Activated CD4-positive, alpha-beta T cell treated with anti-CD3 and anti-CD28 coated beads, Interleukin-10, Interleukin-2, amounts not matched to agents 100 ng/mL and 50 ng/mL, durations not matched to agents 16 hours and 8 hours (primary cell): Measurements from ENCODE around the gene GABBR1.
"Not testable (repeated sequence)": the region's sequence is repeated elsewhere in the genome, so short reads cannot be mapped to it uniquely, and the experiment has no call there.

Experiments
- DNase-seq: peaks from one replicate; pipeline ENCODE4 v3.0.0-alpha.2; 2020

Gene GABBR1

DNA sequence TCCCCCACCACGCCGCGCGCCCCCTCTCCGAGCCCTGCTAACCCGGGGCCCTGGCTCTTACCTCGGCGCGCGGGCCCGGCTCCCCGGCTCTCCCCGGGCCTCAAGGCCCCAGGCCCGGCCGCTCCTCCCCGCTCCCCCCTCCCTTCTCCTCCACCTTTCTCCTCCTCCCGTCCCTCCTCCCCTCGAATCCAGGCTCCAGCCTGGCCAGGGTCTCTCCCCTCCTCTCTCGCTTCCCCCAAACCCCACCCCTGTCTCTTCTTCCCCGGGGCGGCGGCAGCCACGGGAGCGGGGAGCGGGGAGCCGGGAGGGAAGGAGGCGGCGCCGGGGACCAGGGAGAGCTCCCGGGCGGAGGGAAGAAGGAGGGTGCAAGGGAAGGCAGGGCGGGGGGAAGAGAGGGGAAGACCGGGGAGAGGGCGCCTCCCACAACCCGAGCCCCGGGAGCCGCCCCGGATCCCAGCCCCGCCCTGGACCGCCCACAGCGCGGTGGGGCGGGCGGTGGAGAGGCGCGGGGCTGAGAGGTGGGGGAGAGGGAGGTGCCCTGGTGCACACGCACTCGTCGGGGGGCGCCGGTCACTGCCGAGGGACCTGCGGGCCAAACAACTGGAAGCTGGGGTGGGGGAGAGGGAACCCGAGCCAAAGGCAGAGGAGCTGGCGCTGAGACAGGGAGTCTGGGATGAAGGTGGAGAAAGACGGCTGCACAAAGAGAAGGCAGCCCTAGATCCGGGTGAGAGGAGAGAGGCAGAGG, at the start of gene GABBR1:
TSS of gene GABBR1 (minus strand) at position 395 of the 745 bp plus-strand sequence. CDS start 798 bp downstream, outside the sequence.
- DNase-seq, result peak; percentile 71

DNA sequence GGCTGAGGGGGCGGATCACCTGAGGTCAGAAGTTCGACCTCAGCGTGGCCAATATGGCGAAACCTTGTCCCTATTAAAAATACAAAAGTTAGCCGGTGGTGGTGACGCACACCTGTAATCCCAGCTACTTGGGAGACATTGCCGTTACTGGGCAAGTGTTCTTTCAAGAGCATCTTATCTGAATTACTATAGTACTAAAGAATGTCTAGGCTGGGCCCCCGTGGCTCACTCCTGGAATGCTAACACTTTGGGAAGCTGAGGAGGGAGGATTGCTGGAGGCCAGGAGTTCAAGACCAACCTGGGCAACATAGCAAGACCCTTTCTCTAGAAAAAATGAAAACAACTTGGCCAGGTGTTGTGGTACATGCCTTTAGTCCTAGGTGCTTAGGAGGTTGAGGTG, 48.8 kb upstream of the GABBR1 start:
- DNase-seq, result no peak

DNA sequence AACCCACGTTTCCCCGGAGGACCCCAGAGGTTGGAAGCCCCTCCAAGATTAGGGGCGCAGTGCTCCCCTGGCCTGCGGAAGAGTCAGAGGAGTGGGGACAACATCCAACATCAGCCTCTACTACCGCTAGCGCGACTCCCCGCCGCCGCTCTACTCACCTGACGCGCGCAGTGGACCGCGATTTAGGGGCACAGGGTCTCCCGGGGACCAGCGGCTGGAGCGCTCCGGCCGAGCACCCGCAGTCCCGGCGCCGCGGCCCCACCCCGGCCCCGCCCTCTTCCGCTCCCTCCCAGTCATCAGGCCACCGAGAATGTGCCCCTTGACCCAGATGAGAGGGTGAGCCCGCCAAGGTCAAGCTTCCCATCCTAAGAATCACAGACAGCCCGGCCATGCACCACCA, 47.9 kb upstream of the GABBR1 start, which contains the start of gene ZFP57:
TSS of gene ZFP57 (minus strand) at position 249 of the 400 bp plus-strand sequence. CDS start 4,149 bp downstream, outside the sequence.
- no peak for DNase-seq

DNA sequence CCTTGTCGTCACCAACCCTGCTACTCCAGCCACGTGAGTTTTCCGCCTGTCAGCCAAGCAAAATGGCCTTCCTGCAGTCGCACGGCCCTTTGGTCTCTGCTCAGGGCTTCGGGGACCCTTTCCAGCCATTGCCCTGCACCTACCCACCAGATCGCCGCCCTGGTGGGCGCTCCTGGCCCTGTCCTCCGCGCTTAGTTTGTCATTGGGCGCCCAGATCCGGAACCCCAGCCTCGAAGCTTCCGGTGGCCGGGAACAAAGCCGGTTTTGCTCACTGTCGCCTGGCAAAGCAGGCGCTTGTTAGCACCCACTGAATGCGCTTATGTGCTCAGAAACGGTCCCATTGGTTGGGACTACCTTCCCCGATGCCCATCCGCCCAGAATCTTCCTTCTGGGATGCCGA, 47.4 kb upstream of the GABBR1 start:
- no peak for DNase-seq

DNA sequence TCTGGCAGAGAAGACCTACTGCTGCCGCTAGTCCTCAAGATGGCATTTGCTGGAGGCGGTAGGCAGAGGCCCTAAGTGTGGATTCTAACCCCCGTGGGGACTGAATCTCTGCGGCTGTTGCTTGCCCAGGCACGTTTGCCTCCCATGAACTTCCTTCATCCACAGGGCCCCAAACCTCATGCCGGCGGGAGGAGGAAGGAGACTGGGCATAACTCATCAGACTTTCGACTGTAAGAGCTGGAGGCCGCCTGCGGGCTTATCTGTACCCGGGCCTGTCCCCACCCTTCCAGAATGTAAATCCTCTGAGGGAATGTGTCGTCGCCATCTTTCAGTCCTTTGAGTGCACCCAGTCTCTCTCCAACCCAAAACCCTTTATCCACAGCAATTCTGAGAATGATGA, 47.0 kb upstream of the GABBR1 start:
- no peak for DNase-seq

DNA sequence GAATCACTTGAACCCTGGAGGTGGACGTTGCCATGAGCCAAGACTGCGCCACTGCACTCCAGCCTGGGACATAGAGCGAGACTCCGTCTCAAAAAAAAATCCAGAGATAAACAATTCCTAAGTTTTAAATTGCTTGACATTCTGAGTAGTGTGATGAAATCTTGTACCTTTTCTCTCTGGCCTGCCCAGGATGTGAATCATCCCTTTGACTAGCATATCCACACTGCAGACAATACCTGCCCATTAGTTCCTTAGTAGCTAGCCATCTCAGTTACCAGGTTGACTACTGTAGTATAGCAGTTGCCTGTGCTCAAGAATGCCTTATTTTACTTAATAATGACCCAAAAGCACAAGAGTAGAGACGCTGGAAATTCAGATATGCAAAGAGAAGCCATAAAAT, 45.1 kb upstream of the GABBR1 start:
- no peak for DNase-seq

DNA sequence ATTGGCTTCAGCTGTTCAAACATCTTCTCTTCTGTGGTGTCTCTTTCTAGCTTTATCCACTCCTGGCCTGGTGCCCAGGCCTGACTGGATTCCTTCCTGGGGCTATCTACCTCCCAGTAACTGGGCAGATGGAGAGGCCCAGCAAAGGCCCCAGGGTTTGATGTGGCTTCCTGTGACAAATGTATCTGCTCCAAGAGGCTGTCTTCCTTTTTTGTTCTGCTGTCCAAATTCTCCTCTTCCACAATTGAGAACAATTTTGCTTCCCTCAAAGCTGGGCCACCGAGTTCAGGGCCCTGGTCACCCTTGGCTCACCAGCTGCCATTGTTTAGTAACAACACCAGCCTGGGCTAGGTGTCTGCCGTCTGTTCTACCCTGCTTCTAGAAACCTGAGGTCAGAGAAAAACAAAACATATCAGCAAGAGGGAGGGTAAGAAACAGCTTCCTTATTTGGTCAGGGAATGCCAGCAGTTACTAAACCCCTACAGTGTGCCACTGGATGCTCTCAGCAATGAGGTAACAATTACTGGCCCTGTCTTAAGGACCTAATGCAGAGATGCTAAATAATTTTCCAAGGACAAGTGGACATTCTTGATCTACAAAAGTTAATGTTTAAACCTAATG, 44.1 kb upstream of the GABBR1 start:
- no peak for DNase-seq

DNA sequence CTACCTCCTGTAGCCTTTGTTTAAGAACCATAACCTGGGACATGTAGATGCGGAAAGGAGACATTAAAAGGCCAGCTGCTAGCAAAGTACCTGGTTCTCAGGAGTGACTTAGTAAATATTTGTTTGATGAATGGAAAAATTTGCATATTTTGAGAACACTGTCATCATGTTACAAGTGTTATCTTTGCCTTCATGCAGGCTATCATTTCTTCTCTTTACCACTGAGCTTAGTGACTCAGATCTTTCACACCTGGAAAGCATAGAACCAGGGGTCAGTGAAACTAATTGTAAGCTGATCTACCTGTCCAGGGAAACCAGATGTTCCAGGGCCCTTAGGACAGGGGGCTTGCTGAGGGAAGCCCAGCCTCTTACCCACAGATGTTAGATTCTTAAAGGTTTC, 42.6 kb upstream of the GABBR1 start:
- no peak for DNase-seq

DNA sequence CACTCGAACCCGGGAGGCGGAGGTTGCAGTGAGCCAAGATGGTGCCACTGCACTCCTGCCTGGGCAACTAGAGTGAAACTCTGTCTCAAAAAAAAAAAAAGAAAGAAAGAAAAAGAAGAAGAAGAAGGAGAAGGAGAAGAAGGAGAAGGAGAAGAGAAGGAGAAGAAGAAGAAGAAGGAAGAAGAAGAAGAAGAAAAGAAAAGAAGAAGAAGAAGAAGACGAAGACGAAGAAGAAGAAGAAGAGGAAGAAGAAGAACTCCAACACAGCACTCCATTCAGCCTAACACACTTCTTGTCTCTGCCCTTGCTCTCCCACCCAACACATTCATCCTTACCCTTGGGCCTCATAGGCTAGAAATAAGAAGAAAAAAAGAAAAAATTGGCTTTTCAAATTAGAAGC, 41.0 kb upstream of the GABBR1 start:
- no peak for DNase-seq

DNA sequence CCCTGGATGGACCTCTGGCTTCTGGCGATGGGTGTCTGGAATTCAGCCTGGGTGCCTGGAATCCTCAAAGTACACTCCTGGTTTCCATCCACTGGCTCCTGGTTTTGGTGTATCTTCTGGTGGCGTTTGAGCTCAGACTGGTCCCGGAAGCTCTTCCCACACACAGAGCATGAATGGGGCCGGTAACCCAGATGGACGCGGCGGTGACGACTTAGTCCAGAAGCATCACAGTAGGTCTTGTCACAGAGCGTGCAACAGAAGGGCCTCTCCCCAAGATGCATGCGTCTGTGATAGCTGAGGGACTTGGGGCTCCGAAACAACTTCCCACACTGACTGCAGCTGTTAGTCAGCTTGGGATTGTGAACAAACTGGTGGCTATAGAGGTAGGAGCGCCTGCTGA, 40.2 kb upstream of the GABBR1 start:
- DNase-seq, result no peak

DNA sequence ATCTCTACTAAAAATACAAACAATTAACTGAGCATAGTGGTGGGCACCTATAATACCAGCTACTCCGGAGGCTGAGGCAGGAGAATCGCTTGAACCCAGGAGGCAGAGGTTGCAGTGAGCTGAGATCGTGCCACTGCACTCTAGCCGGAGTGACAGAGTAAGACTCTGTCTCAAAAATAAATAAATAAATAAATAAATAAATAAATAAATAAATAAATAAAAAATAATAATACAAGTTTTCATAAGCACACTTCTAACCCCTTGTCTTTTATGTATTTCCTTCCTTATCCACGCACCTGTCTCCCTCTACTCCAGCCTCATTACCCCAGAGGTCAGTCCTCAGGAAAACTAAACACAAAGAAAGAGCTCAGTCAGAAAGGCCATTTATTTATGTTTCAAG, 39.1 kb upstream of the GABBR1 start:
- DNase-seq, result not testable (repeated sequence)

DNA sequence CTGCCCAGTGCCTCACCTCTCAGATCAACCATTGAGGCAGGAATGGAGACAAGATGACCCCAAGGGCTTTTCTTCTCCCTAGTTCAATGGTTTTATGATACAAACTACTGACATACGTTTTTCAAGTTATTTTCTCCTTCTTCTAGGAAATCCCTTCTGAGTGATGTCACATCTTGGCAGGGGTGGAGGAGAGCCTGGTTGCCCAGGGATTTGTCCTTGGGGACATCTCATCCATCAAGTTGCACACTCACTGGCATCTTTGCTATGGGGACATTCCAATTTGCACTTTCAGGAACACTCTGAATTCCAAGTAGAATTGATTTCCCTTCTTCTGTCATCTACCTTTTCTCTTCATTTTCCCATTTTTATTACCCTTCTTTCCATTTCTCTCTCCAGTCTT, 38.0 kb upstream of the GABBR1 start:
- DNase-seq, result no peak

DNA sequence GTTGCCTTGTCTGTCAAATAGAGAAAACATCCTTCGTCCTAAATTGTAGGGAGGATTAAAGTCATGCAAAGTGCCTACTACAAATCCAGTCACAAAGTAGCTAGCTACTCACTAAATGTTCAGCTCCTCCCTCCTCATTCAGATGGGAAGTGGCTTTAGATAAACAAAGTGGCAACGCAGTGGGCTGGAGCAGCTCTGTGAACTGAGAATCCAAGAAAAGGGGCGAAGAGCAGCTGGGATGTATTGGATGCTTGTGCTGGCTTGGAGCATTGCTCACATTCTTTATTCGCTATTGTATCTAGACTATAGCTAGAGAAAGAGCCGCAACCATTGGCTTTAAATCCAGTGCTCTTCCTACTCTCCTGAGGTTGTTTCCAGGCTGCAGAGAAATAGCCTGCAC, 34.2 kb upstream of the GABBR1 start:
- DNase-seq, result no peak

DNA sequence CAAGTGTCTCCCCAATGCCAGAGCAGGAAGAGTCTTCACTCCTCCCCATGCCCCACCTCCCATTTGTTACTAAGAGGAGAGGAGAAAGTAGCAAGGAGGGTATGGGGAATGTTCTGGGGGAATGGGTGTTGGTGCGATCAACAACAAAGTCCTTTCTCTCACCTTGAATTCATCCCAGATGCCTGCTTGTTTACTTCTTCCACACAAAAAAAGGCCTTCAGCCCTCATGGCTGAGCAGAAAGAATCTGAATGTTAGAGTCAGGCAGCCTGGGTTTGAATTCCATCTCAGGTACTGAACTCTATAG, 33.8 kb upstream of the GABBR1 start:
- no peak for DNase-seq

DNA sequence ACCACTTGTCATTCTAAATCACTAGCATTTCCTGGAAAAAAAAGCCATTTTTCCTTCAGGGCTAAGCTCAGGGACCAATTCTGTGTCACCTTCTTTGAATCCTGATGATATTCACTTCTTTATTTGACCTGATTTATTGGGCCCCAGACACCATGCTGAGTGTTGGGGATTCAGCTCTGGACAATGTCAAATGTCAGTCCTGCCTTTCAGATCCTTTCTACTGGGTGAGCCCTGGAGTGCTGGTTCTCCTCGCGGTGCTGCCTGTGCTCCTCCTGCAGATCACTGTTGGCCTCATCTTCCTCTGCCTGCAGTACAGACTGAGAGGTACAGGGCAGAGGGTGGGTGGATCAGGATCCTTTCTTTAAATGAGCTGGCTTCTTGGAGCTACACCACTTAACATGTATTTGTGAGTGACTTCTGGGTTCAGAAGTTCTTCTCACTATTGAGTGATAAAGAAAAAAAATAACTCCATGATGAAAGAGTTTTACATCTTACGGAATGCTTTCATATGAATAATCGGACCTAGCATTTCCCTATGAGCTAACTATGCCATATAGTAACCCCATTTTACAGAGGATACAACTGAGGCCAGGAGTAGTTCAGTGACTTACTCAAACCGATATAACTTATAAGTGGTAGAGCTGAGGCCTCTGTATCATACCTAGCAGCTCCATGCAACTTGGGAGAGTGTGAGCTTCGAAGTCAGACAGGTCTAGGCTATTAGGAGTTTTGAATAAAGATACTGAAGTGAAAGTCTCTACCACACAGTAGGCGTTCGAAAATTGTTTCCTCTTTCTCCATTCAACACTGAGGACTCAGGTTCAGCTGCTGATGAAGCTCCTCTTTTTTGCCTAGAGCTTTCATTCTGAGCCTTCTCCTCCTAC, 33.2 kb upstream of the GABBR1 start:
- DNase-seq, result no peak

DNA sequence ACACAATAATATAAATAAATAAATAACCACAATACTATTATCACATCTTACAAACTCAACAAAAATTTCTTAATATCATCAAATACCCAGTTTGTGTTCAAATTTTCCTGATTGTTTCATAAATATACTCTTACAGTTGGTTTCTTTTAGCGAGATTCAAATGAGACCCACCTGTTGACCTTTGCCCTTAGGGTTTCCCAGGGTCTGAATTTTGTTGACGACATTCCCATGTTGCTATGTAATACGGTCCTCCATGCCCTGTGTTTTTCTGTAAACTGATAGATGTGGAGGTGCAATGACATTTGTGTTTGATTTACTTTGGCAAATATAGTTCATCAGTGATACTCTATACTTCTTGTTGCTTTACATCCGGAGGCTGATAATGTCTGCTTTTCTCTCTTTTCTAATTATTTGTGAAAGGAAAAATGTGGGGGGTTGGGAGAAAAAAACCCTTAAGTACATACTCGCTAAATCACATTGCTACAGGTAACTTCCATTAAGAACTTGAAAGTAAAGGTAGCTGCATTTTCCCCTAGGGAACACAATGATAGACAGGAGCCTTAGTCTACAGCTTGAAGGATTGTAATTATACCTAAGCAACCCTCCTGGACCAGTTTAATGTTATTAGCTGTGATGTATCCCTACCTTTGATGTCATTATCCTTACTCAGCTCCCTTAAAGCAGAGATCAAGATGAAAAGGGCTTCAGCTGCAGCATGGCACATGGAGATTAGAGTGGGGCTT, 30.5 kb upstream of the GABBR1 start:
- DNase-seq, result no peak

DNA sequence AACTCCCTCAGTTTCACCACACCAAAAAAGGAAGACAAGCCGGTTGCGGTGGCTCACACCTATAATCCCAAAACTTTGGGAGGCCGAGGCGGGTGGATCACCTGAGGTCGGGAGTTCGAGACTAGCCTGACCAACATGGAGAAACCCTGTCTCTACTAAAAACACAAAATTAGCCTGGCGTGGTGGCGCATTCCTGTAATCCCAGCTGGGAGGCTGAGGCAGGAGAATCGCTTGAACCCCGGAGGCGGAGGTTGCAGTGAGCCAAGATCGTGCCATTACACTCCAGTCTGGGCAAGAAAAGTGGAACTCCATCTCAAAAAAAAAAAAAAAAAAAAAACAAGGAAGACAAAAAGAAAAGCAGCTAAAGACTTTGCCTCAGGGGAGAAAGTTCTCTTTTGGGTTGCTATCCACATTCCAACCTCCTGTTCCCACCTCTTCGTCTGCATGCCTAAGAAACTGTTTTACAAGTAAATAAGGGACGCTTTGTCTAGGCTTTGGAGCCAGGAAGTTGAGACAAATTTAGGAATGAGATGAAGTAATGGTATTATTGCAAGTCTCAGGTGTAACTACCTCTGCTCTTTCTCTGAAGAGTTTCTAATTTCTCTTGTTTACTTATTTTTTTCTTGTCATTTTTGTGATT, 28.6 kb upstream of the GABBR1 start:
- DNase-seq, result not testable (repeated sequence)

DNA sequence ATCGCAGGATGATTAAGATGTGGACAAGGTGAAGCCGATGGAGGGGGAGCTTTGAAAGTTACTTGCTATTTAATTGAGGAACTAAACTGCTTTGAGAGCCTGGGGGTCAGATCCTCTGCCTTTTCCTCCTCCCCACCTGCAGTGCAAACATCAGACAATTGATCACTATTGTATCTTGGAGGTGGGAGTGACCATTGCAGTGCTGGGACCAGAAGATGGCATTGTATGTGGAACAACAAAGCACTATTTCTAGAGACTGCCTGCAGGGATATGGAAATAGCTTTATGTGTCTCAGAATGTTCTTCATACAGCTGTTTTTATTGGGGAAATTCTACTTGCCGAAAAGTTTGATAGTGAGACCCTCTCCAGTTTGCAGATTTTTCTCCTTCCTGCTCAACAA, 28.1 kb upstream of the GABBR1 start:
- DNase-seq, result no peak

DNA sequence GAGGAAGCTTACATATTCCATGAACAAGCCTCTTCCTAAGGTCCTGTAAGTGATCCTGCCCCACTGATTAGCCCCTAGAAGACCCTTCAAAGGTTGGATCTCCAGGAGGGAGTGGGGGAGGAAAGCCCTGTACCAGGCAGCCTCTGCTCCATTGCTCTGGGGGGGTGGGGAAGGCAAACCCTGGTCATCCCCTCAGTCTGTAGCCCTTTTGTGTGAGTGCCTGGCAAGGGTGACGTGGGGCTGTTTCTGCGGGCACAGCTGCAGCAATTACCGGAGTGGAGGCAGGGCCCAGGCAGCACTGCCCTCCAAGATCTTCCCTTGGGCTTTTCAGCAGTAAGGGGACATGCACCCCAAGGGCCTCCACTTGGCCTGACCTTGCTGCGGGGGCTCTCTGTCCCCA, 23.8 kb upstream of the GABBR1 start, which contains the start of gene MOG:
TSS of gene MOG (plus strand) at position 295 of the 400 bp plus-strand sequence. CDS start 118 bp downstream, outside the sequence.
- no peak for DNase-seq

DNA sequence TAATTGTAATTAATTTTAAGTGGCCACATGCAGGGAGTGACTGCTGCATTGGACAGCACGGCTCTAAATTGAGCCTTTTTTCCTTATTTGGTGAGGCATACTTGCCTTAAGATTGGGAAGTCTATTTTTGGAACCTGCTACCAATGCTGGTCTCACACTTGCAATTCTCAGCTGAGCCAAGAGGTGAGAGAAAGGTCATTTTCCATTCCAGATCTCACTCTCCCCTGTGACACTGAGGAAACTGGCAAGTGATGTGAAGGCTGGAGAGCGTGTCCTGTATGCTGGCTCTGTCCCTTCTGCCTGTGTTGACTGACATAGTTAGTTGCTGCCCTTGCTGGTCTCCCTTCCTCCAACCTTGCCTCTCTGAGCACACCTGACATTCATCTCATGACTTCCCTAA, 23.2 kb upstream of the GABBR1 start:
- no peak for DNase-seq

DNA sequence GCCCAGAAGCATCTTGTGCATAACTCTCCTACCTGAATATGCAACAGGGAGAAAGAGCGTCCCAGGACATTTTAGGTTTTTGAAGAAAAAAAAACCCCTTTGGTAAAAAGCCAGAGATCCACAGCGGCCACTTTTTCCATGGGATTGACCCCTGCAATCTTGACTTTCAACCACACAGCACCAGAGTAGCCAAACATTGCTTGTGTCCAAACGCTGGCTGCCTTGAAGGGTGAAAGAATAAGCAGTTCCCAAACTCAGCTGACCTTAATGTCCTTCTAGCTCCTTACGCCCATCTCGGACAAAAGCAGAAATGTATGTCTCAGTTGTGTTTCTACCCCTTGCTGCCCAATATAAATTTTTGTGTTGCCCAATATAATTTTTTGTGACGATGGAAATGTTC, 22.7 kb upstream of the GABBR1 start:
- DNase-seq, result no peak

DNA sequence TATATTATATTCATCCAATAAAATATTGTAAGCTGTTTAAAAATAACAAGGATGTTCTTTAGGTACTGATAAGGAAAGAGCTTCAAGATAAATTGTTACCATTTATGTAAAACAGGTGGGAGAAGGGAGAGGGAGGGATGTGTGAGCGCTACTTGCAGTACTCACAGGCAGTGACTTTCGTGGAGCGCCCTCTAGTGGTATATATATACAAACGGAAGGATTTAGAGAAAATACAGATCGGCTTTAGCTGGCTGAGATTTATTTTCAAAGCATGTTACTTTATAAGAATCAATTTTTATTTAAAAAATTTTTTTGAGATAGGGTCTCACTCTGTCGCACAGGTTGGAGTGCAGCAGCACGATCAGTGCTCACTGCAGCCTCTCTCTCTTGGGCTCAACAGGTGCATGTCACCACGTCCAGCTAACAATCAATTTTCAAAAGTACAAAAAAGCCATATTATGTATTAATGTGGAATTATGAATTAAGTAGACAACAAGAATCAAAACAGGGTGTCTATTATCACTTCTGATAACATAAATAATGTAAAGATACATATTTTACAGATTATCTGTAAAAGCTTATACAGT, 20.6 kb upstream of the GABBR1 start:
- peak; percentile 72 for DNase-seq
